Right atrium auricular region (tissue), 2 donors: Measurements from ENCODE around the gene SPATS2L. TPM values are rescaled to one million over a fixed set of nuclear protein-coding genes. Genes with fewer than 3 reads are reported as not detected.

Experiments
- DNase-seq: peaks from one replicate; pipeline ENCODE4 v3.0.0-alpha.2; 2019; ENCODE audit warnings: low spot score
- H3K27ac ChIP-seq, 2 donors: fragments of 200-600 bp; sonication (generic); 1 replicate in 1 of 2; 2 replicates in 1 of 2; pipeline ENCODE4 v1.5.1; 2016 to 2019
- H3K27me3 ChIP-seq, 2 donors: fragments of 200-600 bp; sonication (generic); one replicate each; pipeline versions ENCODE4 v1.5.1 to v1.6.0; 2017 to 2019
- H3K36me3 ChIP-seq: fragments of 200-600 bp; sonication (generic); one replicate; pipeline ENCODE4 v1.5.1; 2016
- H3K4me1 ChIP-seq, 2 donors: fragments of 200-600 bp; sonication (generic); one replicate each; pipeline versions ENCODE4 v1.5.1 to v1.6.0; 2017 to 2019
- H3K4me3 ChIP-seq, 2 donors: fragments of 200-600 bp; sonication (generic); 1 replicate in 1 of 2; 2 replicates in 1 of 2; pipeline ENCODE4 v1.5.1; 2017 to 2019; ENCODE audit warnings: mild to moderate bottlenecking in 1 of 2, moderate library complexity in 1 of 2
- H3K9me3 ChIP-seq, 2 donors: fragments of 200-600 bp; sonication (generic); one replicate each; pipeline ENCODE4 v1.5.1; 2019
- CTCF ChIP-seq, 2 donors: fragments of 200-600 bp; sonication (generic); IDR thresholded peaks; one replicate each; pipeline ENCODE4 v1.5.1; 2019; ENCODE audit warnings: antibody characterized with exemption in 2 of 2
- total RNA-seq, 2 donors: library from RNA; depleted of rRNA; stranded (reverse); fragments of >200 nt; gene quantifications; one replicate each; pipeline ENCODE4 v1.1.0, GENCODE V29; 2016

Gene SPATS2L
- total RNA-seq, 2 donors from 2014 or later, result 103 to 126 TPM

GRCh38 chr2:200305797-200306195, 697 bp upstream of the SPATS2L start:
- peak overlapping the region; percentile 84 to 95 for H3K27ac ChIP-seq
- no peak for DNase-seq
- H3K36me3 ChIP-seq, result no peaks in the 10 kb centered on the region
- H3K9me3 ChIP-seq, result no peaks in the 10 kb centered on the region
- peak overlapping the region; percentile 85 to 91 for H3K4me3 ChIP-seq
- H3K4me1 ChIP-seq, result peaks cover 0 to 48% of the 10 kb centered on the region in 2 donors
- H3K27me3 ChIP-seq, result no peaks in the 10 kb centered on the region
- no peak for TF ChIP-seq CTCF (IDR thresholded peaks at IDR 0.05)

GRCh38 chr2:200306931-200307723, 634 bp downstream of the SPATS2L start:
- H3K4me1 ChIP-seq, result peaks cover 0 to 56% of the 10 kb centered on the region in 2 donors

GRCh38 chr2:200307724-200308545, 1.4 kb downstream of the SPATS2L start:
- Histone ChIP-seq H3K4me1 (peaks cover 0 to 56% of the 10 kb centered on the region in 2 donors), H3K27ac (peak overlapping the region; percentile 84 to 95), H3K4me3 (peak overlapping the region; percentile 85 to 91), H3K27me3 (no peaks in the 10 kb centered on the region), H3K9me3 (no peaks in the 10 kb centered on the region), H3K36me3 (no peaks in the 10 kb centered on the region)
- no peak for TF ChIP-seq CTCF (IDR thresholded peaks at IDR 0.05)
- DNase-seq, result no peak

More at GRCh38 chr2:200306931-200307723, 634 bp downstream of the SPATS2L start:
- no peaks in the 10 kb centered on the region for H3K27me3 ChIP-seq
- peak overlapping the region; percentile 85 to 91 for H3K4me3 ChIP-seq
- peak overlapping the region; percentile 84 to 95 for H3K27ac ChIP-seq
- TF ChIP-seq CTCF (IDR thresholded peaks at IDR 0.05), result no peak
- no peak for DNase-seq
- H3K36me3 ChIP-seq, result no peaks in the 10 kb centered on the region
- H3K9me3 ChIP-seq, result no peaks in the 10 kb centered on the region

- Histone ChIP-seq H3K27me3 (no peaks in the 10 kb centered on the region), H3K4me3 (peak overlapping the region in 1 of 2 donors; percentile 91), H3K4me1 (peaks cover 0 to 55% of the 10 kb centered on the region in 2 donors), H3K27ac (peak overlapping the region; percentile 84 to 95), H3K9me3 (no peaks in the 10 kb centered on the region), H3K36me3 (no peaks in the 10 kb centered on the region)
- TF ChIP-seq CTCF (IDR thresholded peaks at IDR 0.05), result no peak
- no peak for DNase-seq
These were observed 2.2 kb downstream of the SPATS2L start for GRCh38 chr2:200308546-200309295.

- H3K36me3 ChIP-seq, result no peaks in the 10 kb centered on the region
- H3K27me3 ChIP-seq, result no peaks in the 10 kb centered on the region
- DNase-seq, result no peak
- no peak for TF ChIP-seq CTCF (IDR thresholded peaks at IDR 0.05)
- H3K4me1 ChIP-seq, result peaks cover 0 to 55% of the 10 kb centered on the region in 2 donors
- H3K9me3 ChIP-seq, result no peaks in the 10 kb centered on the region
- H3K27ac ChIP-seq, result peak overlapping the region in 1 of 2 donors; percentile 84
- no peak overlapping the region for H3K4me3 ChIP-seq
These were observed 3.0 kb downstream of the SPATS2L start for GRCh38 chr2:200309296-200310049.
